K562 (cell line): Measurements from ENCODE around the gene MYO1D.

Source experiments
- BMI1 ChIP-seq: fragments of 150-350 bp; IDR thresholded peaks from 2 replicates; pipeline ENCODE4 v1.6.1; 2014; ENCODE audit warnings: low read length
- CBX3 ChIP-seq, 2 experiments: IDR thresholded peaks; 1 replicate in 1 of 2; 2 replicates in 1 of 2; pipeline ENCODE4 v1.6.1; 2012; ENCODE audit warnings: inconsistent platforms in 2 of 2, low read length in 2 of 2, borderline replicate concordance in 1 of 2, control low read depth in 1 of 2
- E4F1 ChIP-seq: fragments of 250-450 bp; sonication (Bioruptor Pico); IDR thresholded peaks from 2 replicates; pipeline ENCODE4 v1.5.0; 2021; ENCODE audit warnings: mild to moderate bottlenecking, borderline replicate concordance
- IRF2 ChIP-seq: sonication (generic); formaldehyde crosslinking; IDR thresholded peaks from 2 replicates; pipeline ENCODE4 v1.8.1; 2022; ENCODE audit warnings: mild to moderate bottlenecking, missing genetic modification reagents
- JUN ChIP-seq, 2 experiments: sonication (generic) in 1 of 2; formaldehyde crosslinking in 1 of 2; IDR thresholded peaks; 2 replicates each; pipeline versions ENCODE4 v1.6.1 to v1.8.0; 2012 to 2022; ENCODE audit warnings: borderline replicate concordance in 2 of 2, mild to moderate bottlenecking in 2 of 2, improper control_type of control experiment in 1 of 2, low read depth in 1 of 2, low read length in 1 of 2, missing genetic modification reagents in 1 of 2
- JUNB ChIP-seq: fragments of 450-650 bp; formaldehyde crosslinking; conservative IDR thresholded peaks from 2 replicates; pipeline ENCODE4 v1.4.0; 2020; ENCODE audit warnings: mild to moderate bottlenecking
- KDM1A ChIP-seq, 2 experiments: fragments of 450-650 bp; IDR thresholded peaks; 2 replicates each; pipeline ENCODE4 v1.6.1; 2016; ENCODE audit warnings: mild to moderate bottlenecking in 2 of 2

GRCh38 chr17:32529604-32530003 lies 347.3 kb downstream of the MYO1D start:
- no peak for TF ChIP-seq JUN (IDR thresholded peaks at IDR 0.05; ENCODE audit: borderline replicate concordance, low read depth, low read length)
- no peak for TF ChIP-seq JUN (CRISPR knock-in tag; IDR thresholded peaks at IDR 0.05; ENCODE audit: borderline replicate concordance)
- no peak for TF ChIP-seq KDM1A (IDR thresholded peaks at IDR 0.05)
- TF ChIP-seq JUNB (CRISPR knock-in tag): no peak
- TF ChIP-seq IRF2 (CRISPR knock-in tag): no peak
- no peak for TF ChIP-seq BMI1
- no peak for TF ChIP-seq CBX3 (IDR thresholded peaks at IDR 0.05; ENCODE audit: borderline replicate concordance in 1 of 2, low read length in 2 of 2)
- no peak for TF ChIP-seq E4F1 (CRISPR knock-in tag)
